Smooth muscle cell of the brain vasculature (primary cell): ENCODE data around the gene ANO7.

Experiments used
- DNase-seq: peaks from one replicate; pipeline ENCODE4 v3.0.0-alpha.2; 2012; ENCODE audit warnings: low read depth, low spot score

Gene ANO7

GRCh38 chr2:241273210-241274020 is 84.9 kb downstream of the ANO7 start:
- no peak for DNase-seq

- DNase-seq = no peak
Measured at GRCh38 chr2:241274127-241274526, 85.7 kb downstream of the ANO7 start.
